Stimulated activated CD8-positive, alpha-beta memory T cell treated with anti-CD3 and anti-CD28 coated beads, Interleukin-4, amount 100 ng/mL, for 24 hours (primary cell): ENCODE results near the gene SLC35D2.
A peak's percentile ranks its signal among the peaks of the same experiment; 100 is the strongest.
"Not testable (repeated sequence)": the region's sequence is repeated elsewhere in the genome, so short reads cannot be mapped to it uniquely, and the experiment has no call there.

Experiments
- DNase-seq: peaks from one replicate; pipeline ENCODE4 v3.0.0-alpha.2; 2020; ENCODE audit warnings: low read depth

Gene SLC35D2

GRCh38 chr9:96360976-96361375 lies 22.5 kb downstream of the SLC35D2 start:
- no peak for DNase-seq

DNA sequence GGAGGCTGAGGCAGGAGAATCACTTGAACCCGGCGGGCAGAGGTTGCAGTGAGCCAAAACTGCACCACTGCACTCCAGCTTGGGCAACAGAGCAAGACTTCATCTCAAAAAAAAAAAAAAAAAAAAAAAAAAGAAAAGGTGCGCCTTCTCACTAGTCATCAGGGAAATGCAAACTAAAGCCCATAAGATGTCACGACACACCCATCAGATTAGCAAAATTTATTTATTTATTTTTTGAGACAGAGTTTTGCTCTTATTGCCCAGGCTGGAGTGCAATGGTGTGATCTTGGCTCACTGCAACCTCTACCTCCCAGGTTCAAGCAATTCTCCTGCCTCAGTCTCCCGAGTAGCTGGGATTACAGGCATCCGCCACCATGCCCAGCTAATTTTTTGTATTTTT lies 23.0 kb downstream of the SLC35D2 start:
- DNase-seq, result not testable (repeated sequence)

DNA sequence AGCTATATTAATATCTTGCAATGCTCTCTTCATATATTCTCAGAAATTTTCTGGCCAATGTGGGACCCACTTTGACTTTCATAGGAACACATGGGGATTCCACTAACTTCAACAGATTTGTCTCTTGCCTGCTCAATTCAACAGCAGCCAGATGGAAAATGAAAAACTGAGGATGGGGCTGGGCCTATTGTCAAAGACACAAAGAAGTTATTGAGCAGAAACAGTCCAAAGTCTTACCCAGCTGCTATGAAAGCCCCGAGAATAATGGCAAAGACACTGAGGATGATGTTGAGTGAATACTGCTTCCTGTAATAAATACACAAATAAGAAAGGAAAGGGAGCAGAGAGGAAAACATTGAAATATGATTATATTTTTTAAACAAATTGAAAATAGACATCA lies 32.6 kb downstream of the SLC35D2 start:
- DNase-seq, result no peak

- DNase-seq, result no peak
Measured at GRCh38 chr9:96348261-96348660, 35.2 kb downstream of the SLC35D2 start.

- no peak for DNase-seq
Measured at GRCh38 chr9:96345551-96345950, 38.0 kb downstream of the SLC35D2 start.

GRCh38 chr9:96344458-96345180 lies 38.9 kb downstream of the SLC35D2 start:
- DNase-seq, result no peak

DNA sequence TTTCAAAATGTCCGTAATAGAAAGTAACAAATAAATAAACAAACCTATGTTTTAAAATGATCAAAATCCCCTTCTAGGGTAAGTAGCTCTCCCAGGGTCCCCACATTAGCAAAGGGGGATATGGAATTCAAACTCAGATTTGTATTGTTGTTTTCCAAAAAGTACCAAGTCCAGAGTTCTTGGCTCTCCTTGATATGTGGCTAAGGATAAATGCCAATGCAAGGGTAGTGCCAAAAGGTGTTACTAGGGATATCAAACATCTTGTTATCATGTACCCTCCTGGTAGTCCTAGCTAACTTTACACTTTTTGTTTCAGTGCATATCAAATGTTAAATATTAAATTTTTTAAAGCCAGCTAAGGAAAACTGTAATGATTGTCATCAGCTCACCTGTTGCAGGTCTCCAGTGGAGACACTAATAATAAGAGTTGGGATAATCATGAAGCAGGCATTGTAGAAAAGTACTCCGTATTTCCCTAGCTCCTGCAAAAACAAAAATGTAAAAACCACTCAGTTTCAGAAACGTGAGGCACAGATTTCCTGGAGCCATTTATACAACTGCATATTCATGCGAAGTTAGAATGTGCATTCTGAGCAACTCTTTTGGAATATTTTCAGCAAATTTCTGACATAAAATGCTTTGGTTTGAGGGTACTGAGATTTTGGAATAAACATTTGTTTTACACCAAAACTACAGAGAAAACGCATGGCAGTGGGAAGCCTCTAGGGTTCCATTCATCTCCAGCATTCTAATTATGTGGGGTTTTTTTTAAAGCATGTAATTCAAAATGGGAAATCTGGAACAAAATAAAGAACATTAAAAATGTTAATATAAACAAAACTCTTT lies 39.8 kb downstream of the SLC35D2 start:
- DNase-seq, result no peak

DNA sequence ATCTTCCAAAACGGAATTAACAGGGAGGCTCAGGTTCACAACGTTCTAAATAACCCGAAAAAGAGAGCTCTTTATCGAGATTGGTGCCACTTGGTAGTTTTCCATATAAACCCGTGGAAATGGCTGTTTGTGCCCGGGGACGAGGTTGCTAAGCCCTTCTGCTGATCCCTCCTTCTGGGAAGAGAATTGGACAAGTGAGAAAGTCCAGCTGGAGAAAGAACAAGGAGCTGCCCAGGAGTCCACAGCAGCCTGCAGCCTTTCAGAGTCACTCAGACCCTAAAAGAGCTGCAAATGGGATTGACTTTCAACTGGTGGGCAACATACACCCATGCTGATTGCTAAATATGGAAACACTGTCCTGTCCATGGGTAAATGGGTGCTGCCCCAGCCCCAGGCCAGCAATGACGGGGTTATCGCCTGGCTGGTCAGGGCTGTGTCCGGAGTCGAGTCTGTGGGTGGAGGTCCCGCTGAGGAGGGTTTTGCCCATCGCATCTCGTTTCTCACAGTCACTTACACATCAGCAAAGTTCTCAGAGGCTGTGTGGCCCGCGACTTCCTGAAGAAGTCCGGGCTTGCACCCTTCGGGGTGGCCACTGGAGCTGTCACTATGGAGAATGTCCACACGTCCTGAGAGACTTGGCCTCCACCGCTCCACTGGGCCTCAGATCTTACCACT lies 40.8 kb downstream of the SLC35D2 start:
- DNase-seq, result no peak

DNA sequence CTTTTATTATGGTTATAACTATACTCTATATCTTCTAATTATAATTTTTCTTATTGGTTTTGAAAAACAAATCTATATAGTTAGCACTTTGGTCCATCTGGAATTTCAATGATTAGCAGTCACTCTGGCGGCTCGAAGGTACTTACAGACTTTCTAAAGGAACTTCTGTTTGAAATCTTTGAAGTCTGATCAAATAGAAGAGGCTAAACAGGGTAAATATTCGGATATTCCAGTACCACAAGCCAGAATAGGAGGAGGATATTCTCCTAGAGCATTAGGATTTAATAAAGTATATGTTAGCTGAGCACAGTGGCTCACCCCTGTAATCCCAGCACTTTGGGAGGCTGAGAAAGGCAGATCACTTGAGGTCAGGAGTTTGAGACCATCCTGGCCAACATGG lies 42.8 kb downstream of the SLC35D2 start:
- no peak for DNase-seq

DNA sequence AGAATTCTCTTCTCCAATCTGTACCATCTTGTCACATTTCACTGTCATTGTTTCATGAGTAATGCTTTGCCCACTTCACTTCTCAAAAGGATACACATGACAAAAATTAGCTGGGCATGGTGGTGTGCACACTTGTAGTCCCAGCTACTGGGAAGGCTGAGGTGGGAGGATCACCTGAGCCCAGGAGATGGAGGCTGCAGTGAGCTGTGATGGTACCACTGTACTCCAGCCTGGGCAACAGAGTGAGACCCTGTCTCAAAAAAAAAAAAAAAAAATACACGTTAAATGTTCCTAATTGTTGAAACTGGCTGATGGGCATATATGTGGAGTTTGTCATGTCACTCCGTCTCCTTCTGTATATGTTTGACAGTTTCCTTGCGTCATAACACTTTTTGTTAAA lies 45.2 kb downstream of the SLC35D2 start:
- no peak for DNase-seq

- DNase-seq, result no peak
Measured at GRCh38 chr9:96333958-96334357, 49.6 kb downstream of the SLC35D2 start.

DNA sequence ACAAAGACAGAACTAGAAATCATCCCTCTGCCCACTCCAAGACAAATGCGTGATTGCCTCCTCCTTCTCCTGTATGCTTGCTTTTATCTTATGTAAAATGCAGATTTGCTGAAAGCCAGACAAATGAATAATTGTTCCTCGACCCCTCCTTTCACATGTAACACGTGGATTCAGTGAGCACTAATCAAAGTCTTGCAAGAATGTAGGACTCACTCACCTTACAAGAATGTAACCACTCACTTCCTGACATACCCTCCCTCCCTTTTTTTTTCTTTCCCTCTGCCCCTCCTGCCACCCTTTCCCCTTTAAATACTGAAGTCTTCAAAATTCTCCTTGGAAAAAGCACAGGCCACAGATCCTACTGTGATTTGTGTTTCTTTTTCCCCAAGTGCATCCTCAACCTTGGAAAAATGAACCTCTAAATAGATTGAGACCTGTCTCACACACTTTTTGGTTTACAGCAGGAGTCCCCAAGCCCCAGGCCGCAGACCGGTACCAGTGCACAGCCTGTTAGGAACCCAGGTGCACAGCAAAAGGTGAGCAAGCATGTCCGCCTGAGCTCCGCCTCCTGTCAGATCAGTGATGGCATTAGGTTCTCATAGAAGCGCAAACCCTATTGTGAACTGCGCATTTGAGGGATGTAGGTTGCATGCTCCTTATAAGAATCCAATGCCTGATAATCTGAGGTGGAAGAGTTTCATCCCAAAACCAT lies 52.1 kb downstream of the SLC35D2 start:
- no peak for DNase-seq

DNA sequence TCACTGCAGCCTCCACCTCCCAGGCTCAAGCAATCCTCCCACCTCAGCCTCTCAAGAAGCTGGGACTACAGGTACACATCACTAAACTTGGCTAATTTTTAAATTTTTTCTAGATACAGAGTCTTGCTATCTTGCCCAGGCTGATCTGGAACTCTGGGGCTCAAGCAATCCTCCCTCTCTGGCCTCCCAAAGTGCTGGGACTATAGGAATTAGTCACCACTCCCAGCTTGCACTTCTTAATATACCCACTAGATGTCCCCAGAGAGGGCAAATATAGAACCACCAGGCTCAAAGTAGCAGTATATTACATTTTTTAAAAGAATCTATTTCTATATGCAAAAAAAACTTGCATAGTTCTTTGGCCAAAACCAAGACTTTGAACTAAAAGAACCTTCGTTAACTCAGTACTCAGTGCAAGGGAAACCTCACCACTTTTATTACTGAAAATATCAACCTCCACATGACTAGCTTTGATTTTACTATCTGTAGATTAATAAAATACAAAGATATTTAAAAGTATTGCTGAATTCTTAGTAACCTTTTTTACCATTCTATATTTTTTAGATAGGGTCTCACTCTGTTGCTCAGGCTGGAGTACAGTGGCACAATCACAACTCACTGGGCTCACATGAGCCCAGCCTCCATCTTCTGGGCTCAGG lies 55.7 kb downstream of the SLC35D2 start:
- DNase-seq, result peak; percentile 7

DNA sequence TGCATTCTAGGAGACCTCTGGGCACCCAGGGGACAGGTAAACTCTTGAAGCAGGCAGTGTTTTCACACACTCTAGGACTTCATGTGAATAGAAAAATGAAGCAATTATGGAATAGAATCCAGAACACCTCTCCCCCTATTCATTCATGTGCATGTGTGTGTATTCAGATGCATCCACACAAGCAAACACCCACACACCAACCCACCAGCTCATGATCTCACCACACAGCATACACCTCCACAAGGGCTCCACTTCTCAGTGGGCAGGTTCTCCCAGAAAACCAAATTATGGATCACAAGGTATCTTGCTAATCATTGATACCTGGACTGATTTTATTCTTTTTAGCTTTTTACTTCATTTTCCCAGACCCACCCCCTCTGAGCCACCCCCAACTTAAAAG lies 60.3 kb downstream of the SLC35D2 start:
- DNase-seq, result no peak

- not testable (repeated sequence) for DNase-seq
Measured at GRCh38 chr9:96322736-96323135, 60.8 kb downstream of the SLC35D2 start.

DNA sequence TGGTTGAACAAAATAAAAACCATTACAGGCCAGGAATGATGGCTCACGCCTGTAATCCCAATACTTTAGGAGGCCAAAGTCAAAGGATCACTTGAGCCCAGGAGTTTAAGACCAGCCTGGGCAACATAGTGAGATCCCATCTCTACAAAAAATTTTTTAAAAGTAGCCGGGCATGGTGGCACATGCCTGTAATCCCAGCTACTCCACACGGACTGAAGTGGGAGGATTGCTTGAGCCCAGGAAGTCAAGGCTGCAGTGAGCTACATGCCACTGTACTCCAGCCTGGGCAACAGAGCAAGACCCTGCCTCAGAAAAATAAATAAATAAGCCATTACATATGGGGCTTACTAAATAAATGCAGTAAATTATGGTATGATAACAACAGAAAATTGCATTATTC lies 61.3 kb downstream of the SLC35D2 start:
- DNase-seq, result not testable (repeated sequence)

DNA sequence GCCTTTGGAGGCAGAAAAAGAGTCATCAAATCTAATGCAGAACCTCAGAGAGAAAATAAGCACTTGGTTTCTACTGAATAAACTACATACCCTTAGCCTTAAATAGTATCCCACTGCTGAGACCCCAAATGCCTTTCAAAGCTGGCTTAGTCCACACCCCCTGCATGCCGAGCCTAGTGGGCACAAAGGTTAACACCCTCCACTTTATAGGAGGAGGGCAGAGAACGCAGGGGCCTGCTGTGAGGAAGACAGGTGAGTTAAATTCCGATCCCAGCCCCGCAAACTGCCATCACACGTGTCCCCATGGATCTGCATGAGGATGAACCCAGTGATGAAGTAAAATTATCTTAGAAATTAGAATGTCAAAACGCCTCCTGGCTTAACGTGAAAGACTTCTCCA lies 62.0 kb downstream of the SLC35D2 start:
- no peak for DNase-seq

DNA sequence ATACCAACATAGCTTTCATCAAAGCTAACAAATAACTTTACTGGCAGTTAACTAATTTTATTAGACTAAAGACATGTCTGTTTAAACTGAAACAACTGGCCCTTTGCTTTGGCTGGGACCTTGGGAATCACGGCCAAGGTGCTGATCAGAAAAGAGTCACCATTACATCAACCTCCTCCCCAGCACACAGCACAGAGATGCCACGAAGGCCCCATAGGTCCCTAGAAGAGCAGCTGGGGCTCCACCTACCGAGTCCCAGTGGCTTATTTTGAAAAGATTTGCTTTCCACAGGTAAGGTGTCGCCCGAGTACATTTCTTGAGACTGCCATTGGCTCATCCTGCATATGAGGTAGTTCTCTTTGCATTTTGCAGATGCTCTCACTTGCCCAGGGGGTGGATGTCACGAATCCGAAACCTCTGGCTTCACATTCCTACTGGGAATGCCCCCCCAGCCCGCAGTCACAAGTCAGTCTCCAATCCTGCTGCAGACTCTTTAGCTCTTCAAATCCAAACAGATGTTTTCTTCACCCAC lies 62.7 kb downstream of the SLC35D2 start:
- DNase-seq, result no peak

GRCh38 chr9:96318921-96319565 lies 64.5 kb downstream of the SLC35D2 start:
- DNase-seq, result no peak

GRCh38 chr9:96317335-96317980 lies 66.1 kb downstream of the SLC35D2 start:
- peak; percentile 43 for DNase-seq
